Articular chondrocyte of knee joint (primary cell): ENCODE results near the gene ZNF506. TPM values are rescaled to one million over a fixed set of nuclear protein-coding genes. Genes with fewer than 3 reads are reported as not detected.

Source experiments
- small RNA-seq: library from RNA; depleted of rRNA; stranded (forward); fragments of <200 nt; gene quantifications from one replicate; pipeline ENCODE3, GENCODE V24; 2012
- total RNA-seq: library from RNA; depleted of rRNA; stranded (reverse); fragments of >200 nt; gene quantifications from 2 replicates; pipeline ENCODE4 v1.2.3, GENCODE V29; 2012

ZNF506 gene
- 18.2 and 33.1 TPM in 2 replicates for total RNA-seq

GRCh38 chr19:19821366-19821951 lies at the start of gene ZNF506:
TSS of gene ZNF506 (minus strand) at chr19:19821750. CDS start at chr19:19821603, 147 bp downstream.

GRCh38 chr19:19865750-19866610 lies 44.4 kb upstream of the ZNF506 start, which contains the start of gene ZNF253:
TSS of gene ZNF253 (plus strand) at chr19:19865882. CDS start at chr19:19865997, 115 bp downstream.

Small RNA genes lying within 50 kb of the gene (small RNA-seq; reads per million reads assigned to genes)
- gene AC011477.5, result not detected

Other genes with a start within 250 kb of the ZNF506 start
- 1.6 and 2.6 TPM in 2 replicates for gene PBX4, start 203.1 kb downstream of the ZNF506 start, total RNA-seq
- gene LPAR2, start 193.5 kb downstream of the ZNF506 start, total RNA-seq, result 0.78 and 1.5 TPM in 2 replicates
- gene GMIP, start 178.1 kb downstream of the ZNF506 start, total RNA-seq, result 2.5 and 5.6 TPM in 2 replicates
- gene ATP13A1, start 158.1 kb downstream of the ZNF506 start, total RNA-seq, result 32.0 and 33.2 TPM in 2 replicates
- 9.6 and 10.1 TPM in 2 replicates for gene ZNF101, start 152.9 kb downstream of the ZNF506 start, total RNA-seq
- 7.8 and 10.5 TPM in 2 replicates for gene ZNF14, start 88.6 kb downstream of the ZNF506 start, total RNA-seq
- 5.5 and 8.4 TPM in 2 replicates for gene ZNF253, start 44.1 kb upstream of the ZNF506 start, total RNA-seq
- 3.5 and 7.2 TPM in 2 replicates for gene ZNF93, start 79.2 kb upstream of the ZNF506 start, total RNA-seq
- 2.0 and 5.0 TPM in 2 replicates for gene ZNF682, start 217.8 kb upstream of the ZNF506 start, total RNA-seq